Neural progenitor cell (in vitro differentiated cells): ENCODE results near the gene YARS1. TPM values are rescaled to one million over a fixed set of nuclear protein-coding genes. Genes with fewer than 3 reads are reported as not detected.

Experiments used
- DNase-seq: peaks from one replicate; pipeline ENCODE4 v3.0.0-alpha.2; 2016; ENCODE audit warnings: low spot score
- H2AFZ ChIP-seq: fragments of 200-600 bp; sonication (generic); replicated peaks from 2 replicates; pipeline ENCODE4 v1.6.1; 2016; ENCODE audit warnings: antibody characterized with exemption
- H3F3A ChIP-seq: fragments of 200-600 bp; sonication (generic); 2 replicates; pipeline ENCODE4 v1.6.1; 2016; ENCODE audit warnings: antibody characterized with exemption, low read depth
- H3K27ac ChIP-seq: fragments of 200-600 bp; sonication (generic); 2 replicates; pipeline ENCODE4 v1.5.1; 2016; ENCODE audit warnings: mild to moderate bottlenecking
- H3K27me3 ChIP-seq: fragments of 200-600 bp; sonication (generic); 2 replicates; pipeline ENCODE4 v1.6.1; 2016; ENCODE audit warnings: mild to moderate bottlenecking, moderate library complexity
- H3K36me3 ChIP-seq: fragments of 200-600 bp; sonication (generic); 2 replicates; pipeline ENCODE4 v1.5.1; 2016
- H3K4me1 ChIP-seq: fragments of 200-600 bp; sonication (generic); 2 replicates; pipeline ENCODE4 v1.6.1; 2016; ENCODE audit warnings: mixed run types
- H3K4me2 ChIP-seq: fragments of 200-600 bp; sonication (generic); 2 replicates; pipeline ENCODE4 v1.6.1; 2016
- H3K4me3 ChIP-seq: fragments of 200-600 bp; sonication (generic); 2 replicates; pipeline ENCODE4 v1.5.1; 2016
- H3K79me2 ChIP-seq: fragments of 200-600 bp; sonication (generic); 2 replicates; pipeline ENCODE4 v1.6.1; 2016; ENCODE audit warnings: low read depth
- H3K9ac ChIP-seq: fragments of 200-600 bp; sonication (generic); 2 replicates; pipeline ENCODE4 v1.6.1; 2016
- H3K9me3 ChIP-seq: fragments of 200-600 bp; sonication (generic); 2 replicates; pipeline ENCODE4 v1.5.1; 2016; ENCODE audit warnings: low read depth
- H4K20me1 ChIP-seq: fragments of 200-600 bp; sonication (generic); 2 replicates; pipeline ENCODE4 v1.6.1; 2016; ENCODE audit warnings: low read depth
- H3K27ac Mint-ChIP-seq: 3 replicates; pipeline ENCODE4 v1.8.0; 2021; ENCODE audit warnings: mixed read lengths
- H3K27me3 Mint-ChIP-seq: 2 replicates; pipeline ENCODE4 v1.8.0; 2022; ENCODE audit warnings: low read depth, mild to moderate bottlenecking, inconsistent platforms, moderate library complexity, mixed read lengths; ENCODE audit not compliant: insufficient read depth
- H3K36me3 Mint-ChIP-seq: 3 replicates; pipeline ENCODE4 v1.8.0; 2021; ENCODE audit warnings: mixed read lengths
- H3K4me1 Mint-ChIP-seq: 3 replicates; pipeline ENCODE4 v1.8.0; 2021; ENCODE audit warnings: mixed read lengths
- H3K4me3 Mint-ChIP-seq: 3 replicates; pipeline ENCODE4 v1.8.0; 2021; ENCODE audit warnings: mild to moderate bottlenecking, moderate library complexity, mixed read lengths
- H3K9me3 Mint-ChIP-seq: 3 replicates; pipeline ENCODE4 v1.8.0; 2020; ENCODE audit warnings: mixed read lengths
- EZH2 ChIP-seq: fragments of 200-600 bp; sonication (generic); IDR thresholded peaks from 2 replicates; pipeline ENCODE4 v1.6.1; 2017; ENCODE audit warnings: antibody characterized with exemption, mild to moderate bottlenecking, moderate library complexity
- EZH2phosphoT487 ChIP-seq: fragments of 200-600 bp; sonication (generic); IDR thresholded peaks from 2 replicates; pipeline ENCODE4 v1.6.1; 2017; ENCODE audit warnings: antibody characterized with exemption
- total RNA-seq: library from RNA; depleted of rRNA; stranded (reverse); fragments of >200 nt; gene quantifications from 2 replicates; pipeline ENCODE4 v1.2.3, GENCODE V29; 2015; ENCODE audit warnings: low replicate concordance
- TF ChIP-seq, protein P1 (sequence below): fragments of 200-600 bp; sonication (generic); IDR thresholded peaks from 2 replicates; pipeline ENCODE4 v1.5.1; 2017; ENCODE audit warnings: antibody characterized with exemption, mild to moderate bottlenecking

Gene YARS1
- total RNA-seq, 1 donor from 2014 or later = 38.2 TPM

DNA sequence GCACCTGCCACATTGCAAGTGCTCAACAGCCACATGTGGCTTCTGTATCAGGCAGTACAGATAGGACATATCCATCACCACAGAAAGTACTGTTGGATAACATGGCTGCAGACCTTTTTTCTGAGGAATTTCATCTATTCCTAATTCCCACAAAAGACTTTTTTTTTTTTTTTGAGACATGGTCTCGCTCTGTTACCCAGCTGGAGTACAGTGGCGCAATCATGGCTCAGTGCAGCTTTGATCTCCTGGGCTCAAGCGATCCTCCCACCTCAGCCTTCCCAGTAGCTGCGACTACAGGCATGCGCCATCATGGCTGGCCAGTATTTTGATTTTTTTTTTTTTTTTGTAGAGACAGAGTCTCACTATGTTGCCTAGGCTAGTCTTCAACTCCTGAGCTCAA, 33.3 kb downstream of the YARS1 start:
- H3K4me3 ChIP-seq = no peak overlapping the region
- H3K27me3 ChIP-seq = no peaks in the 10 kb centered on the region
- DNase-seq = no peak
- H2AFZ ChIP-seq = no peak overlapping the region
- H3F3A ChIP-seq = peaks cover 6% of the 10 kb centered on the region
- no peaks in the 10 kb centered on the region for H3K4me1 ChIP-seq
- H3K4me2 ChIP-seq = no peak overlapping the region
- TF ChIP-seq, protein P1, sequence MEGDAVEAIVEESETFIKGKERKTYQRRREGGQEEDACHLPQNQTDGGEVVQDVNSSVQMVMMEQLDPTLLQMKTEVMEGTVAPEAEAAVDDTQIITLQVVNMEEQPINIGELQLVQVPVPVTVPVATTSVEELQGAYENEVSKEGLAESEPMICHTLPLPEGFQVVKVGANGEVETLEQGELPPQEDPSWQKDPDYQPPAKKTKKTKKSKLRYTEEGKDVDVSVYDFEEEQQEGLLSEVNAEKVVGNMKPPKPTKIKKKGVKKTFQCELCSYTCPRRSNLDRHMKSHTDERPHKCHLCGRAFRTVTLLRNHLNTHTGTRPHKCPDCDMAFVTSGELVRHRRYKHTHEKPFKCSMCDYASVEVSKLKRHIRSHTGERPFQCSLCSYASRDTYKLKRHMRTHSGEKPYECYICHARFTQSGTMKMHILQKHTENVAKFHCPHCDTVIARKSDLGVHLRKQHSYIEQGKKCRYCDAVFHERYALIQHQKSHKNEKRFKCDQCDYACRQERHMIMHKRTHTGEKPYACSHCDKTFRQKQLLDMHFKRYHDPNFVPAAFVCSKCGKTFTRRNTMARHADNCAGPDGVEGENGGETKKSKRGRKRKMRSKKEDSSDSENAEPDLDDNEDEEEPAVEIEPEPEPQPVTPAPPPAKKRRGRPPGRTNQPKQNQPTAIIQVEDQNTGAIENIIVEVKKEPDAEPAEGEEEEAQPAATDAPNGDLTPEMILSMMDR = no peak
- TF ChIP-seq EZH2 = no peak
- TF ChIP-seq EZH2phosphoT487 = no peak
- peaks cover under 1% of the 10 kb centered on the region for H3K27me3 Mint-ChIP-seq
- no peak overlapping the region for H3K9ac ChIP-seq
- H3K4me1 Mint-ChIP-seq = no peaks in the 10 kb centered on the region
- H3K9me3 ChIP-seq = no peaks in the 10 kb centered on the region
- no peaks in the 10 kb centered on the region for H3K79me2 ChIP-seq
- peaks cover 4% of the 10 kb centered on the region for H3K36me3 ChIP-seq
- H3K27ac ChIP-seq = no peak overlapping the region
- no peaks in the 10 kb centered on the region for H4K20me1 ChIP-seq
- H3K27ac Mint-ChIP-seq = no peak overlapping the region
- peaks cover 33% of the 10 kb centered on the region for H3K36me3 Mint-ChIP-seq
- H3K9me3 Mint-ChIP-seq = no peaks in the 10 kb centered on the region
- no peak overlapping the region for H3K4me3 Mint-ChIP-seq

DNA sequence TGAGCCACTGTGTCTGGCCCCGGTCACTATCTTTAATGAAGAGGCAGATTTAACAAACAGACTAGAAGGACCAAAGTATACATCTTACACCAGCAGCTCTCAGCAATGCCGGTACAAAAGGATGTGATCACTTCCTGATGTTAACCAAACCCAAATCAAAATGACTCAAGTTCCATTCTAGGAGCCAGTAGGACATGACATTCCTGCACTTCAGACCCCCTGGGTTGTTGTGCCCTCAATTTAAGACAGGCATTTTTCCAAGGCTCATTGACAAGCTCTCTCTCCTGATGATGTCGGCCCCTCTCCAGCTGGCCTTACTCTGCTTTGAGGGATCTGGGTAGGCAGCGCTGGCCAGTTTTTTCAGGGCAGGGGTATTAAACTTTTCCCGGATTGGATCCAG, 35.1 kb downstream of the YARS1 start:
- no peak overlapping the region for H3K27ac Mint-ChIP-seq
- Histone ChIP-seq H4K20me1 (no peaks in the 10 kb centered on the region), H3K9me3 (no peaks in the 10 kb centered on the region), H3K27ac (no peak overlapping the region), H3F3A (peaks cover 1% of the 10 kb centered on the region), H3K4me3 (no peak overlapping the region), H3K36me3 (peaks cover 4% of the 10 kb centered on the region), H3K4me1 (no peaks in the 10 kb centered on the region), H3K9ac (no peak overlapping the region), H3K79me2 (no peaks in the 10 kb centered on the region), H3K27me3 (no peaks in the 10 kb centered on the region), H3K4me2 (no peak overlapping the region), H2AFZ (no peak overlapping the region)
- no peaks in the 10 kb centered on the region for H3K9me3 Mint-ChIP-seq
- DNase-seq = no peak
- H3K27me3 Mint-ChIP-seq = peaks cover 2% of the 10 kb centered on the region
- peaks cover 34% of the 10 kb centered on the region for H3K36me3 Mint-ChIP-seq
- no peaks in the 10 kb centered on the region for H3K4me1 Mint-ChIP-seq
- no peak overlapping the region for H3K4me3 Mint-ChIP-seq
- no peak for TF ChIP-seq EZH2

DNA sequence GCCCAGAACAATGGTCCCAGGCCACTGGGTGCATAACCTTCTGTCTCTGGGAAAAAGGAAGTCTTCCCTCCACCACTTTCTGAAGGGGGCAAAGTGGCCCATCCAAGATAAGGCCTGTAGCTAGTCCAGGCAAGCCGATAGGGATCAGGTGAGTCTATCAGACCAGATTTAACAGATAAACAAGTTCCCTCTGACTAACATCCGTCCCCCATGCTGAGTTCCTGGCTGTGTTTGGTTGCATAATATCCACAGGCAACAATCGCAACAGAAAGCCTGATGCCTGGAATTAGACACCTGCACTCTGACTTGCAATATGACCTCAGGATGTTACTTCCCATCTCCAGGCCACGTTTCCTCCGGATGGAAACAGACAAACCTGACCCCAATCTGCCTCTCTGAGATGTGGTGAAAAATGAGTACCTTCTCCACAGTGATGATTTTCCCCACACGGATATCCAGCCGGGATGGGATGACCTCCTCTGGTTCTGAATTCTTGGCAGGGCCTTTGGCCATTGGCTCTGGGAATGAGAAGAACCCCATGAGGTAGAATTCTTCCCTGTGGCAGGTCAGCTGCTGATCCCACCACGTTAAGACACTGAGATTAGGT, 36.4 kb downstream of the YARS1 start:
- Mint-ChIP-seq H3K36me3 (peaks cover 36% of the 10 kb centered on the region), H3K4me1 (no peaks in the 10 kb centered on the region), H3K9me3 (no peaks in the 10 kb centered on the region), H3K4me3 (no peak overlapping the region), H3K27ac (no peak overlapping the region), H3K27me3 (peaks cover 2% of the 10 kb centered on the region)
- no peak overlapping the region for H3K9ac ChIP-seq
- H3F3A ChIP-seq = peaks cover 11% of the 10 kb centered on the region
- H3K79me2 ChIP-seq = no peaks in the 10 kb centered on the region
- no peak overlapping the region for H3K4me2 ChIP-seq
- no peaks in the 10 kb centered on the region for H3K4me1 ChIP-seq
- H3K4me3 ChIP-seq = no peak overlapping the region
- TF ChIP-seq EZH2 (no peak), EZH2phosphoT487 (no peak)
- TF ChIP-seq, protein P1 = no peak
- H3K36me3 ChIP-seq = peaks cover 4% of the 10 kb centered on the region
- H3K27ac ChIP-seq = no peak overlapping the region
- no peak for DNase-seq
- H3K27me3 ChIP-seq = no peaks in the 10 kb centered on the region
- no peaks in the 10 kb centered on the region for H3K9me3 ChIP-seq
- H2AFZ ChIP-seq = no peak overlapping the region
- H4K20me1 ChIP-seq = no peaks in the 10 kb centered on the region

DNA sequence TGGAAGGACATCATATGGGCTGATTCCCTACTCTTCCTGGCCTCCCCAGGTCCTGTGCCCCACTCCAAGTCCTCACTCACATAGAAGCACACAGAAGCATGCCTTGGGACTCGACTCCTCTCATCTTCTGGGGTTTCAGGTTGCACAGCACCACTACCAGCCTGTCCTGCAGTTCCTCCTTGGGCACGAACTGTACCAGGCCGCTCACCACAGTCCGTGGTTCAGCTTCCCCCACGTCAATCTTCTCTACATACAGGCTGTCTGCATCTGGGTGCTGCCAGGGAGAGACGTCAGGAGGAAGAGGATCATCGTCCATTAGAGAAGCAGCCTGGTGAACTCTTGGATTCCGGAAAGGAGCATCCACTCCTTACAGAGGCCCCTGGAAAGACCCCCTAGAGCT, 37.2 kb downstream of the YARS1 start:
- H3K27me3 ChIP-seq = no peaks in the 10 kb centered on the region
- no peaks in the 10 kb centered on the region for H3K4me1 ChIP-seq
- H3K4me3 Mint-ChIP-seq = no peak overlapping the region
- peaks cover 5% of the 10 kb centered on the region for H4K20me1 ChIP-seq
- no peak for DNase-seq
- no peaks in the 10 kb centered on the region for H3K9me3 Mint-ChIP-seq
- H3K36me3 ChIP-seq = peaks cover 4% of the 10 kb centered on the region
- no peak overlapping the region for H3K27ac ChIP-seq
- H3K4me3 ChIP-seq = no peak overlapping the region
- no peak overlapping the region for H3K27ac Mint-ChIP-seq
- TF ChIP-seq EZH2phosphoT487 (no peak), EZH2 (no peak)
- H3F3A ChIP-seq = peaks cover 17% of the 10 kb centered on the region
- peaks cover 2% of the 10 kb centered on the region for H3K27me3 Mint-ChIP-seq
- H2AFZ ChIP-seq = no peak overlapping the region
- H3K4me1 Mint-ChIP-seq = no peaks in the 10 kb centered on the region
- no peaks in the 10 kb centered on the region for H3K9me3 ChIP-seq
- peaks cover 38% of the 10 kb centered on the region for H3K36me3 Mint-ChIP-seq
- H3K4me2 ChIP-seq = no peak overlapping the region
- no peaks in the 10 kb centered on the region for H3K79me2 ChIP-seq
- H3K9ac ChIP-seq = no peak overlapping the region
